GM21447 (cell line): ENCODE data around the gene KCNK10.

Experiments
- ATAC-seq: cut with Tn5 transposase; IDR thresholded peaks from one replicate; pipeline ENCODE4 v1.9.1; 2021; ENCODE audit not compliant: unreplicated experiment

KCNK10 gene, protein sequence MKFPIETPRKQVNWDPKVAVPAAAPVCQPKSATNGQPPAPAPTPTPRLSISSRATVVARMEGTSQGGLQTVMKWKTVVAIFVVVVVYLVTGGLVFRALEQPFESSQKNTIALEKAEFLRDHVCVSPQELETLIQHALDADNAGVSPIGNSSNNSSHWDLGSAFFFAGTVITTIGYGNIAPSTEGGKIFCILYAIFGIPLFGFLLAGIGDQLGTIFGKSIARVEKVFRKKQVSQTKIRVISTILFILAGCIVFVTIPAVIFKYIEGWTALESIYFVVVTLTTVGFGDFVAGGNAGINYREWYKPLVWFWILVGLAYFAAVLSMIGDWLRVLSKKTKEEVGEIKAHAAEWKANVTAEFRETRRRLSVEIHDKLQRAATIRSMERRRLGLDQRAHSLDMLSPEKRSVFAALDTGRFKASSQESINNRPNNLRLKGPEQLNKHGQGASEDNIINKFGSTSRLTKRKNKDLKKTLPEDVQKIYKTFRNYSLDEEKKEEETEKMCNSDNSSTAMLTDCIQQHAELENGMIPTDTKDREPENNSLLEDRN

DNA sequence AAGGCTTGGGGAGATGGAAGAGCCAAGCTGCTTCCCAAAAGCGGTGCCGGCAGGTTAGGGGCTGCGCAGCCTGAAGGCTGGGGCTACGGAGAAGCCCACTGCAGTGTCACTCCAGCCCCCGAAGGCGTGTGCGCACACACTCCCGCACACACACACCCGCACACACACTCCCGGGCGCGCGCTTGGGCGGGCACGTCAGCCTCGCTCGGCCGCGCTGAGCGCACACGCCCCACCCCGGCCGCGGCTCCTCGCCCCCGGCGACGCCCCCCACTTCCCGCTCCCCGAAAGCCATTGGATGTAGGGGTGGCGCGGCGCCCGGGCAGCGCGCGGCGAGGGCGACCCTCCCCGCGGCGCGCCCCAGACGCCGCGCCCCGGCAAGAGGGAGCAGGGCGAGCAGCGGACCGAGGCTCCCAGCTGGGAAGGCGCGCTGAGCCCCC is at the start of gene KCNK10:
TSS of gene KCNK10 (minus strand) at position 184 of the 437 bp plus-strand sequence. CDS start 471 bp downstream, outside the sequence.
- peak; percentile 23 for ATAC-seq

- ATAC-seq, result no peak
These were observed 46.4 kb upstream of the KCNK10 start for GRCh38 chr14:88369496-88369895.

GRCh38 chr14:88364710-88365413 is 41.8 kb upstream of the KCNK10 start:
- ATAC-seq, result no peak

DNA sequence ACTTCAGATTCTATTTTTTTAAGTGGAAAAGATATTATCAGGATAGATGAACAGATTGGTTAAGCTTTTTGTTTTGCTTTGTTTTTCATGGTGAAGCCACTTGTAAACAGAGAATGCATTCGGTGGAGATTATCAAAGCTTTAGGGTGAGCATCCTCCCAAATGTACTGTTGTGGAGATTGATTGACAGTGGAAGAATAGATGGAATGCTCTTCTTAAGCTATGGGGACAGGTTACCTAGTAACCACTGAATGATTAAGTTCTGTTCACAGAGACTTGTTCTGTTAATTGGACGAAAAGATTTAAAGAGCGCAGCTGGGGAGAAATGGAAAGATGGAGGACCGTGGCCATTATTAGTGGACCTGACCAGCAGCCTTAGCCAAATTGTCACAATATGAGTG is 40.6 kb upstream of the KCNK10 start:
- ATAC-seq, result no peak

GRCh38 chr14:88359500-88359899 is 36.4 kb upstream of the KCNK10 start:
- no peak for ATAC-seq

- no peak for ATAC-seq
These were observed 31.3 kb upstream of the KCNK10 start for GRCh38 chr14:88354358-88354757.

DNA sequence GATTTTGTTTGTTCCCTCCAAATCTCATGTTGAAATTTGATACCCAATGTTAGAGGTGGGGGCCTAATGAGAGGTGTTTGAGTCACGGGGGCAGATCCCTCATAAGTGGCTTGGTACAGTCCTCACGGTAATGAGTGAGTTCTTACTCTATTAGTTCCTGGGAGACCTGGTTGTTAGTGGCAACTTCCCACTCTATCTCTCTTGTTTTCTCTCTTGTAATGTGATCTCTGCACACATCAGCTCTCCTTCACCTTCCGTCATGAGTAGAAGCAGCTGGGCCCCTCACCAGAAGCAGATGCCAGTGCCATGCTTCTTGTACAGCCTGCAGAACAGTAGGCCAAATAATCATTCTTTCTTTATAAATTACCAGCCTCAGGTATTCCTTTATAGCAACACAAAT is 29.6 kb upstream of the KCNK10 start:
- ATAC-seq, result no peak

GRCh38 chr14:88351966-88352691 is 29.1 kb upstream of the KCNK10 start:
- ATAC-seq, result no peak

GRCh38 chr14:88348546-88348945 is 25.5 kb upstream of the KCNK10 start:
- ATAC-seq, result no peak

DNA sequence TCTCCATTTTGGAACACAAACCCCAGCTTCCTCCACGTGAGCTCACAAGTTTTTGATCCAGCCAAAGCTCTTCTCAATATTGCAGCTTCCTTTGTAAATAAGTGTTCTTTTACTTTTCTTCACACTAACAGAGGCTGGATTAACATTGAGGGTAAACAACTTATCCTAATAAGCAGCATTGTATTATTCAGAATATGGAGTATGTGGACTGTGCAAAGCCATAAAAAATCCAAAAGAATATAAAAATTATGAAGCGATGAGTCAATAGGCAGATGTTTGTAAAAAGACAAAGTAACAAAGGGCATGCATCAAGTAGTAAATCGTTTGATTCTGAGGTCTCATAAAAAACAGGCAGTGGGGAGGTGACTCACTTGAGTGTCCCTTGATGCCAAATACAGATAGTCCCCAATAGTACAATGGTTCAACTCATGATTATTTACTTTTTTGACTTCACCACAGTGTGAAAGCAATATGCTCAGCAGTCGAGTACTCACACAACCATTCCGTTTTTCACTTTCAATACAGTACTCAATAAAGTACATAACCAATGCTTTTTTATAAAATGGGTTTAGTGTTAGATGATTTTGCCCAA is 23.1 kb upstream of the KCNK10 start:
- no peak for ATAC-seq

- no peak for ATAC-seq
These were observed 19.9 kb upstream of the KCNK10 start for GRCh38 chr14:88342980-88343379.

DNA sequence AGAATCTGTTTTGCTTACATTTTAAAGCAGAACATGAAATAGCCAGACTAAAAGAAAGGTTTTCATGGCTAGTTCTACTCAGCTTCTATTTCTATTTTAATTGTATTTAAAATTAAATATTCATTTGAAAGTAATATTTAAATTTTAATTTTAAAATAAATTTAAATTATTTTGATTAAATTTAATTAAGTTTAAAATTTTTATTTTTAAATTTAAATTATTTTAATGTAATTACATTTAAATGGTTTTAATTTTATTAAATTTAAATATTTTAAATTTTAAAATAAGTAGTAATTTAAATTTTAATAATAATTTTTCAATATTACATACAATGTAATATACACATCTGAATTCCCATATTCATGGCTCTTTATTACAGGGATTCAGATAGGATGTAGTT is 17.3 kb upstream of the KCNK10 start:
- no peak for ATAC-seq

DNA sequence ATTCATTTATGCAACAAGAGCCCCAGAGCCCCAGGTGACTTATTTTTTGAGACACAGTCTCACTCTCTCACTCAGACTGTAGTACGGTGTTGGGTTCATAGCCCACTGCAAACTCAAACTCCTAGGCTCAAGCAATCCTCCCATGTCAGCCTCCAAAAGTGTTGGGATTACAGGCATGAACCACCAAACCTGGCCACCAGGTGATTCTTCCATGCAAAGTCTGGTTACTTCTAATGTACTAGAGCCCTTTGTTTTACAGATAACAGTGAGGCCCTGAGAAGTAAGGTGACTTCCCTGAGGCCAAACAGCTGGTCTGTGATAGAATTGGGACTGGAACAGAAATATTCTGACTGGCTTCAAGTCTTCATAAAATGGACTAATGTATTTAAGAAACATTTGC is 10.0 kb upstream of the KCNK10 start:
- no peak for ATAC-seq

GRCh38 chr14:88327497-88327896 is 4.4 kb upstream of the KCNK10 start:
- ATAC-seq, result no peak

DNA sequence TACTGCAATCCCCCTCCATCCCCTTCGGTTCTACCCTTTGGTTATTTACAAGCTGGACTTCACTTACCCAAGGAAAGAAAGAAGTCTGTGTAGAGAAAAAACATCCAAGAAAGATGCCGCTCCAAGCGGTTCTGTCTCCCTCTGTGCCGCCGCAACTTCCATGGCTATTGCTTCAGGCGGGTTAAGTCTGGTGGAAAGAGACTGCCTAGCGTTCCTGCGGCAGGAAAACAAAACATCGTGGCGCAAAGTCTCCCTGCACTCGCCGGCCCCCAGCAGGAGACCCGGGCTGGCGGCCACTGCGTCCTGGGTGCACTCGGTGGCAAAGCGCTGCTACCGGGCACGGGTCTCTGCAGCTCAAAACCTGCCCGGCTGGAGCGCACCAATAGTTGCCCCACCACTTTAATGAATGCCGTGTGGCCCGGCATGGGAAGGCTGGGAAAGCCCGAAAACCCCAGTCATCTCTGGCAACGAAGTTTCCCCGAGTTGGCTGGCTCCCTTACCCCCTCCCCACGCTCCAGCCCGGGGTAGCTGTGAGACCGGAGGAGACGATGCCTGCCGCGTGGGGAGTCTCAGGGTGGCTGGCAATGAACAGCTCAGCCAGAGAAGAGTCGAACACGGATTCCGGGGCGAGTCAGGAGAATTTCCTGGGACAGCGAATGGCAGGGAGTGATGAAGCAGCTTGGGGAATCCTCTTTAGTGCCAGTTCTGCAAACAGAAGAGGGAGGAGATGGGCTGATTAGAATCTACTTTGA is 3.5 kb upstream of the KCNK10 start:
- no peak for ATAC-seq

GRCh38 chr14:88325883-88326282 is 2.8 kb upstream of the KCNK10 start:
- ATAC-seq, result no peak

GRCh38 chr14:88324930-88325329 is 1.9 kb upstream of the KCNK10 start:
- ATAC-seq, result no peak

DNA sequence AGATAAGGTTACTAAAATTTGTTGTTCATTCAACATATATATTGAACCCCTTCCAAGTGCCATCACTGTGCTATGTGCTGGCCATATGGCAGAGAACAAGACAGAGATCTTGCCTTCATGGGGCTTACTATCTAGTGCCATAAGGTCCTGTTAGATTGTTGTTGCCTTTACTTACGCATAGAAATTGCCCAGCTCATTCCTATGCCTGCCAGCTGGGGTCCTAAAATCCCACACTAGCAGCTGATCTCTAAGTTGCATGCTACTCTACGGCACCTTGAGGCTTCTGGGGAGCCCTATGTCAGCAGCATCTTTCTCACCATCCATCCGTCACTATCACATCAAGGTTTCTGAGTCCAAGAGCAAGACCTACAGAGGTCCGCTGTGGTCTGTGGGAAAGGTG is 1.4 kb upstream of the KCNK10 start:
- ATAC-seq, result no peak

GRCh38 chr14:88323523-88324199 is 592 bp upstream of the KCNK10 start:
- peak; percentile 92 for ATAC-seq
